HG02759 (cell line): ENCODE data around the gene FOXN3.

Experiments
- ATAC-seq: cut with Tn5 transposase; IDR thresholded peaks from one replicate; pipeline ENCODE4 v1.9.1; 2021; ENCODE audit warnings: mild to moderate bottlenecking, moderate library complexity; ENCODE audit not compliant: unreplicated experiment

FOXN3 gene

GRCh38 chr14:89144066-89144465, 273.0 kb downstream of the FOXN3 start:
- ATAC-seq, result no peak

GRCh38 chr14:89143595-89143994, 273.4 kb downstream of the FOXN3 start:
- ATAC-seq, result no peak

- no peak for ATAC-seq
These were observed 274.7 kb downstream of the FOXN3 start for GRCh38 chr14:89142366-89142765.

- ATAC-seq, result no peak
These were observed 275.2 kb downstream of the FOXN3 start for GRCh38 chr14:89141862-89142261.

GRCh38 chr14:89140326-89140725, 276.7 kb downstream of the FOXN3 start:
- ATAC-seq, result no peak

GRCh38 chr14:89139404-89140247, 277.4 kb downstream of the FOXN3 start:
- no peak for ATAC-seq

GRCh38 chr14:89138846-89139245, 278.2 kb downstream of the FOXN3 start:
- ATAC-seq, result no peak

- no peak for ATAC-seq
These were observed 279.4 kb downstream of the FOXN3 start for GRCh38 chr14:89137526-89138163.

GRCh38 chr14:89136587-89136986, 280.4 kb downstream of the FOXN3 start:
- ATAC-seq, result no peak

GRCh38 chr14:89134640-89135039, 282.4 kb downstream of the FOXN3 start:
- no peak for ATAC-seq

- no peak for ATAC-seq
These were observed 285.9 kb downstream of the FOXN3 start for GRCh38 chr14:89131004-89131750.

GRCh38 chr14:89129570-89129969, 287.5 kb downstream of the FOXN3 start:
- no peak for ATAC-seq

- no peak for ATAC-seq
These were observed 288.6 kb downstream of the FOXN3 start for GRCh38 chr14:89128311-89129026.

- no peak for ATAC-seq
These were observed 290.6 kb downstream of the FOXN3 start for GRCh38 chr14:89126461-89126860.

- no peak for ATAC-seq
These were observed 291.8 kb downstream of the FOXN3 start for GRCh38 chr14:89125216-89125615.

GRCh38 chr14:89123851-89124250, 293.2 kb downstream of the FOXN3 start:
- no peak for ATAC-seq

- ATAC-seq, result no peak
These were observed 293.8 kb downstream of the FOXN3 start for GRCh38 chr14:89123215-89123614.

- ATAC-seq, result no peak
These were observed 294.9 kb downstream of the FOXN3 start for GRCh38 chr14:89121968-89122620.

GRCh38 chr14:89117012-89117411, 300.0 kb downstream of the FOXN3 start:
- ATAC-seq, result no peak

- ATAC-seq, result no peak
These were observed 302.9 kb downstream of the FOXN3 start for GRCh38 chr14:89114109-89114508.

- ATAC-seq, result no peak
These were observed 304.3 kb downstream of the FOXN3 start for GRCh38 chr14:89112720-89113119.
